CD4-positive, alpha-beta T cell treated with Interferon gamma for 1 hour (primary cell): ENCODE measurements around the gene DEPDC7.
"Not testable (repeated sequence)": the region's sequence is repeated elsewhere in the genome, so short reads cannot be mapped to it uniquely, and the experiment has no call there.

Experiments used
- DNase-seq: peaks from one replicate; pipeline ENCODE4 v3.0.0-alpha.2; 2020

DEPDC7 gene

DNA sequence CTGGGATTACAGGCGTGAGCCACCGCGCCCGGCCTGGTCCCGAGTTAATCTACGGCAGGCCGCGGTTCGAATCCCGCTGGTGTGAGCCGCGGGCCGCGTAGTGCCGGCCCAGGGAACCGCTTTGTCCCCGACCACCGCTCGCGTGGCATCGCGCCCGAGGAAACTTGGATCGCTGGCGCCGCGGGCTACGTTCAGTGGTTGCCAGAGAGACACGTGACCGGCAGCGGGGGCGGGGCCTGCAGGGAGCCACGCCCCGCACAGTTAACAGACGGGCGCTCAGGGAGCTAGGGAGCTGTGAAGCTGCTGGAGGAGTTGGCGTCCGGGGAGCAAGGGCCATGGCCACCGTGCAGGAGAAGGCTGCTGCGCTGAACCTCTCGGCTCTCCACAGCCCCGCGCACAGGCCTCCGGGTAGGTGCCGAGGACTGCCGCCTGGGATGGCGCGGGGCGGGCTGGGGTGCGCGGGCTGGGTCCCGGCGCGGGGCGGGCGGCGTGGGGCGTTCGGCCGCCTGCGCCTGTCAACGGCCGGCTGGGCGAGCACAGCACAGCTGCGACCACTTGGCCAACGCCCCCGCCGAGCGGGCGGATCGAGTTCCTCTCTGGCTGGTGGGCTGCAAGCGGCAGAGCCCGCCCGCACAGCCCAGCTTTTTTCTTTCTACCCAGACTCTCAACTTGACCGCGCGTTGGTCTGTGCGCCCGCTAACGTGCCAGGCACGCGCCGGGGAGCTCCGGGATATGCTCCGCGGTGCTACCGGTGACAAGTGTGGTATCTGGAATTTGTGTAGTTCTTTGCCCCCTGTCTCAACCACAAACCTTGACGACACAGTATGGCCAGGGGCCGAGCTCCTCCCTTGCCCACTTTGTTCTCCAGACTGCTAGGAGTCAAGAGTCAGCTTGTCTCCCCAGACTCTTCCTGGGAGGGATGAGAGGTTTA, at the start of gene DEPDC7:
Gene DEPDC7 (plus strand): TSS at position 258 of the 931 bp plus-strand sequence. CDS start 78 bp downstream, at position 336.
- DNase-seq: peak; percentile 83

DNA sequence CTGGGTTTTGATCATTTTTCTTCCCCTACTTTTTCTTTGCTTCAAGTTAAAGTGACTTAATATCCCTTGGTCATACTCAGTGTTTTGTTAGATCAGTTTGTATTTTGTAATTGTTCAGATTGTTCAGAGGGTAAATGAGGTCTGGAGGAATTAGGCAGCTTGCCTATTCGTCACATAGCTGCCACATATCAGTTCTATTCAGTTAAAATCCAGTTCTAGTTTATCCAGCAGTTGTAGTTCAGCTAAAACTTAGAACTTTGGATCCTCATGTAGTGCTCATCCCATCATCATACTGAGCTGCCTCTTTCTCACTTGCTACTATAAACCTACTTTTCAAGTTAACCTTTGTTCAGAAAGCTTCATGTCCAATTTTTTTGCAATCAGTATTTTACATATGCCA, 47.1 kb upstream of the DEPDC7 start:
- no peak for DNase-seq

DNA sequence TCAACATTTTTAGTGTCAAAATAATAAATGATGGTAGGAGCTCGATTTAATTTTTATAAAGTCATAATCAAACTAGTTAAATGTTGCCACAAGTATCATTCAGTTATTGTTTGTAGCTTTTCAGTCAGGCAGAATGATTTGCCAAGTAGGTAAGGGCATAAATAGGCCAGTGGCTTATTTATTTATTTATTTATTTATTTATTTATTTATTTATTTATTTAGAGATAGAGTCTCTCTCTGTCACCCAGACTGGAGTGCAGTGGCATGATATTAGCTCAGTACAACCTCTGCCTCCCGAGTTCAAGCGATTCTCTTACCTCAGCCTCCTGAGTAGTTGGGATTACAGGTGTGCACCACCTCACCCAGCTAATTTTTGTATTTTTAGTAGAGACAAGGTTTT, 43.4 kb upstream of the DEPDC7 start:
- DNase-seq: not testable (repeated sequence)

DNA sequence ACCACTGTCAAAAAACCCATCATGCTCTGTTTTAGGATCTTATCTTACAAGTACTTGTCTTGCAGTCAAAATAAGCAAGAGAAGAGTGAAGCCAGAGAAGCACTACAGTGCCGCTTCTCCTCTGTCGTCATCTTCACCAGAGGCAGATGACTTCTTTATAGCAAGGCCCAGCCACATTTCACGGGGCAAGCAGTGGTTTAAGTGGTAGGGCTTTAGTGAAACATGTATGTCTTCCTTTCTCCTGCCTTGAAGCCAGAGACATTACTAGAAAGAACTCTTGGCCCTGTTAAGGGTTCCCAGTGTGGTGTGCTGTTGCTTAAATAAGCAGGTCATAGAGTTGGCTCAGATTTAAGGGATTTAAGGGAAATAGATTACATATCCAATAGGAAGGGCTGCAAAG, 42.9 kb upstream of the DEPDC7 start:
- no peak for DNase-seq

DNA sequence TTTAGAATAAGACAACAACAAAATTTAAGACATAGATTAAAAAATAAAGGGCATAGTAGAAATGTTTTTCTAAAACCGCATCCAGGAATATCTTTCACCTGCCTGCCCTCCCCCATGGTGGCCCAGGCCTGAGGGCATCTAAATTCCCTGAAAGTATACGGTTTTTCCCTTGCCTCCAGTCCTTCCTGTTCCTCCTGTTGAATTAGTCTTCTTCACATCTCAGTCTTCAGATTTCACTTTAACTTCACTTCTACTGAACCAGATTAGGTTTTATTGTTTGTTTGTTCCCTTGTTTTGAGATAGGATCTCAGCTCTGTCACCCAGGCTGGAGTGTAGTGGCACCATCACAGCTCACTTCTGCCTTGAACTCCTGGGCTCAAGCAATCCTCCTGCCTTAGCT, 33.1 kb upstream of the DEPDC7 start:
- no peak for DNase-seq

DNA sequence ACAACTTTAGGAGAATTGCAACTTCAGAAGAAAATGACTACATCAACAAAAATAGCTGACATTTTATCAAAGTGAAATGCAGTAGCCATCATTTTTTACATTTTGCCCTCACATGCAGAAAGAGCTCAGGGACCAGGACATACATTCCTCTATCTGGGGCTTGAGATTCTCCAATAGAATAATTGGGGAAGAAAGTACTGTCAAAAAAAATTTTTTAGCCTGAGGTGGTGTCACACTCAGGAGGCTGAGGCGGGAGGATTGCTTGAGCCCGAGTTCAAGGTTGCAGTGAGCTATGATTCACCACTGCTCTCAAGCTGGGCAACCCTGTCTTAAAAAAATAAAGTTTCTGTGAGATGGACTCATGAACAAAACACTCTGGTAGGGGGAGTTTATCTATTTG, 32.2 kb upstream of the DEPDC7 start:
- no peak for DNase-seq

DNA sequence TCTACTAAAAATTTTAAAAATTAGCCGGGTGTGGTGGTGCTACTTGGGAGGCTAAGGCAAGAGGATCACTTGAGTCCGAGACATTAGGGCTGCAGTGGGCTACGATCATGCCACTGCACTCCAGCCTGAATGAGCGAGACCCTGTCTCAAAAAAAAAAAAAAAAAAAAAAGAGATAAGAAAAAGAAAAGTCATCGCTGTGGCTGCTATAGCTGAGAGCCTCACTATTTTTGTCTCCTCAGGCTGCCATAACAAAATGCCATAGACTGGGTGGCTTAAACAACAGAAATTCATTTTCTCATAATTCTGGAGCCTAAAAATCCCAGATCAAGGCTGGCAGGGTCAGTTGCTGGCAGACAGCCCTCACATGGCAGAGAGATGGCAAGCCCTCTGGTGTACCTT, 30.1 kb upstream of the DEPDC7 start:
- DNase-seq: no peak

DNA sequence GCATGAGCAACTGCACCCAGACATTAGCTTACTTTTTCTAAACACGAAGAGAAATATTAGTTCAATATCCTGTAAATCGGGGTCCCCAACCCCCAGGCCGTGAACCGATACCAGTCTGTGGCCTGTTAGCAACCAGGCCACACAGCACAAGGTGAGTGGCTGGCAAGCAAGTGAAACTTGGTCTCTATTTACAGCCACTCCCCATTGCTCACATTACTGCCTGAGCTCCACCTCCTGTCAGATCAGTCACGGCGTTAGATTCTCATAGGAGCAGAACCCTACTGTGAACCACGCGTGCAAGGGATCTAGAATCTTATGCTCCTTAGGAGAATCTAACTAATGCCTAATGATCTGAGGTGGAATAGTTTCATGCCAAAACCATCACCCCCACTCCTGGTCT, 27.8 kb upstream of the DEPDC7 start:
- no peak for DNase-seq

DNA sequence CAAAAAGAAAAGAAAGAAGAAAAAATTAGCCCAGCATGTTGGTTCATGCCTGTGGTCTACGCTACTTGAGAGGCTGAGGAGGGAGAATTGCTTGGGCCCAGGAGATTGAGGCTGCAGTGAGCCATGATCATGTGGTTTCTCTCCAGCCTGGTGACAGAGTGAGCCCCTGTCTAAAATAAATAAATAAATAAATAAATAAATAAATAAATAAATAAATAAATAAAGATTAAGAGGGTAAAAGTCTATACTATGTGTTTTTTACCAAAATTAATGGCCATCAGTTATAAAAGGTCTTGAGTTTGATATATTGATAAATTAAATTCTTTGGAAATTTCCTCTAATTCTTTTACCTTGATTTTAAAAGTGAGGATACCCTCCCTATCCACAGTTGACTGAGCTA, 25.2 kb upstream of the DEPDC7 start:
- no peak for DNase-seq

DNA sequence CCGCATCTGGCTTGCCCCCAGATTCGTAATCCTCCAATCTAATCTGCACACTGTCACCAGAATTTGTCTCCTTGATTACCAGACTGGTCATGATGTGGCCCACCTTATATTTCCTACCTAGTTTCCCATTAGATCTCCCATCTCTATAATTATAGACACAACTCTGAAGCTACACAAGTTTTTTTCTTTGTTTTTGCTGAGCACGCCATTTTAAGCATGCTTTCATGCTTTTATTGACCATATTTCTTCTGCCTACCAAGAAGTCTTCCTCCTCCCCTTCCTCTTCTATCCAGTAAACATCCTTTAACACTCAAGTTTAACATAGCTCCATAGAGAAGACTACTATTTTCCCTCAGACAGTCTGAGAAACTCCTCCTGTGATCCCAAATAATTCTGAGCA, 24.3 kb upstream of the DEPDC7 start:
- no peak for DNase-seq

DNA sequence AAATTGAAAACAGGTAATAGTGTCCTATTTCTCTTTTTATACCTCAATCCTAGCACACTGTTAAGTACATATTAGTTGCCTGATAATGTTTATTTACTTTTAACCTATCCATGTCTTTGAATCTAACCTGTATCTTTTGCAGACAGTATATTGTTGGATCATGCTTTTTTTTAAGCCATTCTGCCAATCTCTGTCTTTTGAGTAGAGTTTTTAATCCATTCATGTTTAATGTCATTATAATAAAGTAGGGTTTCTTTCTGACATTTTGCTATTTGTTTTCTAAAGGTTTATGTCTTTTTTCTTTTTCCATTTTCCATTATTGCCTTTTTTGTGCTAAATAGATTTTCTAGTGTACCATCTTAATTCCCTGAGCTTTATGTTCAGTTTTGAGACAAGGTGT, 23.8 kb upstream of the DEPDC7 start:
- DNase-seq: no peak

DNA sequence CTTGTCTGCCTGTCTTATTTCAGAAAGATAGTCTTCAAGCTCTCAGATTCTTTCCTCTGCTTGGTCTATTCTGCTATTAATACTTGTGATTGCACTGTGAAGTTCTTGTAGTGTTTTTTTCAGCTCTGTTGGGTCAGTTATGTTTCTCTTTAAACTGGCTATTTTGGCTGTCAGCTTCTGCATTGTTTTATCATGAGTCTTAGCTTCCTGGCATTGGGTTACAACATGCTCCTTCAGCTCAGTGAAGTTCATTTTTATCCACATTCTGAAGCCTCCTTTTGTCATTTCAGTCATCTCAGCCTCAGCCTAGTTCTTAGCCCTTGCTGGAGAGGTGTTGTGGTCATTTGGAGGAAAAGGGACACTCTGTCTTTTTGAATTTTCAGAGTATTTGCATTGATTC, 15.5 kb upstream of the DEPDC7 start:
- DNase-seq: no peak

DNA sequence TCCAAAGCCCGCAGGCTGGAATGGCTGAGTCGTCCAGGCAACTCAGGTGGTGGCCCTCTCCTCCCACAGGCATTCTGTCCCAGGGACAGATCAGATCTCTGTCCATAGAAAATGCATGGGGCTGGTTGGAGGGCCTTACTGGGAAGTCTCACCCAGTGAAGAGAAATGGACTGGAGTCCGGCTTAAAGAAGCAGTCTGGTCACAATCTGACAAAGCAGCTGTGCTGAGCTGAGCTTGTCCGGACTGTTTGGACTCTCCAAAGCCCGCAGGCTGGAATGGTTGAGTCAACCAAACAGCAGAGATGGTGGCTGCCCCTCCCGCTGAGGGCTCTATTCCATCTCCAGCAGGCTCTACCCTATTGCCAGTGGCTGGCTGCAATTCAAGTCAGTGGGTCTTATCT, 14.4 kb upstream of the DEPDC7 start:
- no peak for DNase-seq

DNA sequence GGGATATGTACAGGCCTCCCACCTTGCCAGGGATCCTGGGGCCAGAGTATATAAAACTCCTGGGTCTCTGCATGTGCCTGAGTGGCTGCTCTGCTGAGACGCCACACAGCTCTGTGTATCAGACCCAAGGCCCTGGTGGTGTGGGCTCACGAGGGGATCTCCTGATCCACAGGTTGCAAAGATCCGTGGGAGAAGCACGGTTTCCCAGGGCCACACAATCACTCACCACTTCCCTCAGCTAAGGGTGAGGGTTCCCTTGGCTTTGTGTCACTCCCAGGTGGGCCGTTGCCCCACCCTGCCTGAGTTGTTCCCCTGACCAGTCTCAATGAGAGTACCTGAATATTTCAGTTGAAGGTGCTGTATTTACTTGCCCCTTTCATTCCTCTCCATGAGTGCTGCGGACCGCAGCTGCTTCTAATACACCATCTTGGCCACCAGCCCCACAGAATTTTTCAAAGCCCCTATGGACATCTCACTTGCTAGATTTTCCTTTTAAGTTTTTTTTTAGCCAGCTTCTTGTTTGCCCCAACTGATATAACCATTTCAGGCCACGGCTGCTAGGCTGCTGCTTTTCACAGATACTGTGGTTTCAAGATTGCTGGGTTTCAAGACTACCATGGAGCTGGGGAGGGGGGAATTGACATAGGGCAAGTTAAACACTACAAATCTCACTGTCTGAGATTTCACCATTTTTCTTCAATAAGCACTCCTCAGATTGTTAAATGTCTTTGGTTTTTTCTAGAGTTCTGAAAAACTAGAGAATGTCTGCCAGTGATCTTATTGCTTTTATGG, 13.7 kb upstream of the DEPDC7 start:
- DNase-seq: no peak

DNA sequence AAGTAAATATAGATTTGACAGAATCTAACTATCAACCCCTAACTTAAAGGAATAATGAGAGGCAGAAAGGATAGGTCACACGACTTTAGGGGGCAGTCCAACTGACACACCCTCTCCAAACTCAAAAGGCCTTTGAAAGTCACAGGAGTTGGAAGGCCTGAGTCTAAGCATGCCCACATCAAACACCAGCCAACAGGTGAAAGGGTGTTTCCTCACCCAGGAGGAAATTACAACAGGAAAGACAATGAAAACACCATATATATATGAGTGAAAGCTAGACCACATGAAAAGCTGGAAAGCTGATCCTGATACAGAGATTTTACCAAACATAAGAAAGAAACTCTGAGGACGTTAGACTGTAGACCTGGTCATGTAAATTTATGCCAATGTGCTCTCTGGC, 10.5 kb upstream of the DEPDC7 start:
- DNase-seq: peak; percentile 24

DNA sequence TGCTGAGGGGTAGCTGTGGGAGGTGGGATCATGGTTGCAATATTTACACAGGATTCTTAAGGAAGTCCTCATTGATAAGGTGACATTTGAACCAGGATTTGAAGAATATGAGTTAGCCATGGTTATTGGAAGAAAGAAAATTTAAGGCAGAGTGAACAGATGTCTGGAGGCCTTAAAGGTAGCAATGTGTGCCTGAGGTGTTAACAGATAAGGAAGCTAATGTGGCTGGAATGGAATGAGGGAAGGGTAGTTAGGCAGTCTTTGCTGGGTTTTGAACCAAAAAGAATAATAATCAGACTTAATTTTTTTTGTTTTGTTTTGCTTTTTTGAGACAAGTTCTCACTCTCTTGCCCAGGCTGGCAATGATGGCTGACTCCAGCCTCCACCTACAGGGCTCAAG, 9.7 kb upstream of the DEPDC7 start:
- no peak for DNase-seq

DNA sequence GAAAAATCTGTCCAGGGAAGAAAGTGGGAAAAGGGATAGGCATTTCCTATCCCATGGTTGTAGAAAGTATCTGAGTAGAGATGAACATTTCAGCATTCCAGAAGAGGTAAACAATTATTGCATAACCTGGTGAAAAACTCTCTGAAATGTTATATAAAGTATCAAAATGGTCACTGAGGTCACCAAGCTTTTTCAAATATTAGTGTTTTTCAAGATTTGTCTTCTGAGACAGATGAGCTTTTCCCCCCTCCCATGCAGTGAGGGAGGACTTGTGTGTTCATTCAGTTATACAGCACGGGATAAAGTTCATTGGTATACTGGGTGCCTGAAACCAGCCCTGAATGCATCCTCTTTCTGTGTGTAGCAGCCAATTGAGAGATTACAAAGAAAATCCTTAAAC, 1.9 kb upstream of the DEPDC7 start:
- DNase-seq: no peak

DNA sequence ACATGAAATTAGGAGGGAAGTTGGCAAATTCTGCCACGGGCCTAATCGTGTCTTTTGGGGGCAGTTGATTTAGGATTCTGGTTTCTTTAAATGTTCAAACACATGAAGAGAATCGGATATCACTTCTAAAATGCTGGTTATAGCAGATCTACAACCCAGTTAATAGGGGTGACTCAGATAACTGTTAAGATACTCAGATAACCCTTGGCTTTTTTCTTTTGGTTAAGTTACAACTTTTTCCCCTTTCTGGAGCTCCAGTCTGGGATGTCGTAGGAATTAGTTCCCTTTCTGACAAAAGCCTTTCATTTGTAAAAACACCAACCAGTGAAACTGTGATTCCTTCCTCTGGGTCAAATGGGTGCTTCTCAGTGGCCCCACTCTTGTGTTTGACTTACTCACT, 976 bp downstream of the DEPDC7 start:
- DNase-seq: no peak

DNA sequence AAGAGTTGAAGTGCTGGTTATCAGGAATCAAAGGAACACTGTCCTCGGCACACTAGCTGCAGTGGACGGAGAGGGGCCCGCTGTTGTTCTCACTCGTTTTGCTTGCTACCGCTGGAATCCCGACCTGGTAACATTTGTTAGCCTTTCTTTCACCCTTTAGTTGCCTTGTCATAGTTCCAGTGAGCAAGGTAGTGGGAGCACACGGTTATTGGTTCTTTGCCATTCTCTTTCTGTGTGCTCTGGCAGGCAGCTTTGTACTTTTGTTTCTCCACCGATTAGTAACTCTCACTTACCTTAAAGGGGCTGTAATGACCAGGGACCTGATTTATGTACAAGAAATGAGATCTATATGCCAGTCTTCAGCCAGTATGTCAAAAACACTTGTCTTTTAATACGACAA, 1.8 kb downstream of the DEPDC7 start:
- no peak for DNase-seq

DNA sequence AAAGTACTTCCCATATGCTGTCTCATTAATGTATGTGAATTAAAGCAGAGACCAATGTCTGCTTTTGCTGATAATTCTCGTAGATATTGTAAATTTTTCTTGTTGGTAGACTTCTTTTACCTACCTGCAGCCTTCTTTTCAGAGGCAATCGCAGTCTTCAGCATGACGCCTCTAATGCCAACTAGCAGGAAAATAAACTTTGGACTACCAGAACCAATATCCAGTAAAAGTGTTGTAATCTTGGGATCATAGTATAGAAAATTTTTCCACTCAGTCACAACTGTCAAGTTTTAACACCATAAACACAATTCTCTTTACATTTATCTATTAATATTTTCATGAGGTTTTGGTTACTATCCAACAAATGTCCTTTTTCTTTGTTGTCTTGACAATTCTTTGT, 2.3 kb downstream of the DEPDC7 start:
- no peak for DNase-seq

DNA sequence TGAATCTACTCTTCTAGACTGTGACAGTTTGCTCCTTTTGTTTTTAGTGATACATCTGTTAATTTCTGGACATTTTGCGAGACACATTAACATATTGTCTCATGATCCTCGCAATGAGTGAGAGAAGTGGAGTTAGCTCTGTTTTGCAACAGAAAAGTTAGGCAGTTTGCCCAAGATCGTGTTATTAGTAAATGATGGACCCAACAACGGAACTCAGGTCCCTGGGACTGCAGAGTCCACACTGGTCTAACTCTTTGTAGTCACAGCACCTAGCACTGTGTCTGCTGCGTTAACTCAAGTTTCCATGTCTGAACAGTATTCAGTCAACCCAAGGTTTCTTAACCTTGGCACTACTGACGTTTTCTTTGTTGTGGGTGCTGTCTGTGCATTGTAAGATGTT, 3.2 kb downstream of the DEPDC7 start:
- no peak for DNase-seq

DNA sequence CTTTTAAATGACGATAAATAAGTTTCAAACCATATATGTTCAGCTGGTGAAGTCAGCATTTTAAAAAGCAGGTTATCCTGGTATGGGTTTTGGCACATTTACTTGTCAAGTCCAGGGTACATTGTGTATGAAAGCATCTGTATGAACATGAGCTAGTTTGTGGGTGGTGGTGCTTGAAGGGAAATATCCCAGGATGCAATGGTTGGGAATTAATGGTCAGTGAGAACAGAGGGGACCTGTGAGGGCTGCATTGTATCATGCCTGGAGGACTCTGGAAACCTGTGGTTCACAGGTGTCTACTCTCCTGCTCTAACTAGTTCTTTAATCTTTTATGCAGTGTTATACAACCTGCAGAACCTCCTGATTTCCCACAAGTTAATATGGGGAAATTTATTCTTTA, 5.8 kb downstream of the DEPDC7 start:
- DNase-seq: no peak

DNA sequence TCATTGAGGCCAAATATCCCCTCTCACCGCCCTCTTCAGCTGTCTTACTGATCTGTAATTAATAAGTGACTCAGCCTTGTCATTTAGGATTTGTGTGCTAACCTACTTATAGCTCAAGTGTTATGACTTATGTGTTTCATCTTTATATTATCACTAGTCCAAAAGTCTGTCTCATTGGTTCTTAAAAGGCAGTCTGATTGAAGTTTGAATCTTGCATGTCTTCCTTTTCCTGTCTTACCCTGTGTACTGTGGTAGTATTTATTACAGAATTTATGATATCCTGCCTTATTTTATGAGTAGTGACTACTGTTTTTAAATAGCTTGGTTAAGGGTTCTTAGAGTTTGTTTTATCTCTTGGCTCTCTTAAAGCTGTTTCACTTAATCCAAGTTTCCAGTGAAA, 6.3 kb downstream of the DEPDC7 start:
- DNase-seq: no peak

DNA sequence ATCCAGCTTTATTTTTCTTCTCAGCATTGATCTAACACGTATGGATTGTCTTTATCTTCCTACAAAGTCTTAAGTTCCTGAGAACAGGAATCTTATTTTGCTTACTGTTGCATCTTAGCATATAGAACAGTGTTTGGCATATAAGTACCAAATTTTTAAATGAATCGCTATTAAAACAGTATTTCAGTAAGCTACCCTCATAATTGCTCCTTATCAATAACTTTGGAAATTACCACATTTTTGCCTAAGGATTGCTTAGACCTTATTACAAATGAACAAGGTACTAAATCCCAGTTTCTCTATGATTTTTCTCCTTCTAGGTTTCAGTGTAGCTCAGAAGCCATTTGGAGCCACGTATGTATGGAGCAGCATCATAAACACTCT, 9.7 kb downstream of the DEPDC7 start:
- no peak for DNase-seq
